ENCODE data around the gene TXNDC12.
"Not testable (repeated sequence)": the region's sequence is repeated elsewhere in the genome, so short reads cannot be mapped to it uniquely, and the experiment has no call there.

The TXNDC12 gene

GRCh38 chr1:52033190-52034049, 21.6 kb downstream of the TXNDC12 start, which contains the start of gene KTI12:
TSS of gene KTI12 (minus strand) at chr1:52033810. CDS start at chr1:52033761, 49 bp downstream.
- TF ChIP-seq CTCF (IDR thresholded peaks at IDR 0.05; ENCODE audit: control insufficient read depth, insufficient read depth, low read depth, low read length, missing control alignments) = no peak
- peak within 1 kb of the TSS; percentile 79 for H3K4me3 ChIP-seq (ENCODE audit: control insufficient read depth, low read depth, low read length)
- peak; percentile 58 for DNase-seq (ENCODE audit: low read depth)

GRCh38 chr1:52032785-52033131, 22.2 kb downstream of the TXNDC12 start:
- TF ChIP-seq CTCF (IDR thresholded peaks at IDR 0.05; ENCODE audit: control insufficient read depth, insufficient read depth, low read depth, low read length, missing control alignments) = no peak
- peak overlapping the region; percentile 79 for H3K4me3 ChIP-seq (ENCODE audit: control insufficient read depth, low read depth, low read length)
- DNase-seq (ENCODE audit: low read depth) = no peak

DNA sequence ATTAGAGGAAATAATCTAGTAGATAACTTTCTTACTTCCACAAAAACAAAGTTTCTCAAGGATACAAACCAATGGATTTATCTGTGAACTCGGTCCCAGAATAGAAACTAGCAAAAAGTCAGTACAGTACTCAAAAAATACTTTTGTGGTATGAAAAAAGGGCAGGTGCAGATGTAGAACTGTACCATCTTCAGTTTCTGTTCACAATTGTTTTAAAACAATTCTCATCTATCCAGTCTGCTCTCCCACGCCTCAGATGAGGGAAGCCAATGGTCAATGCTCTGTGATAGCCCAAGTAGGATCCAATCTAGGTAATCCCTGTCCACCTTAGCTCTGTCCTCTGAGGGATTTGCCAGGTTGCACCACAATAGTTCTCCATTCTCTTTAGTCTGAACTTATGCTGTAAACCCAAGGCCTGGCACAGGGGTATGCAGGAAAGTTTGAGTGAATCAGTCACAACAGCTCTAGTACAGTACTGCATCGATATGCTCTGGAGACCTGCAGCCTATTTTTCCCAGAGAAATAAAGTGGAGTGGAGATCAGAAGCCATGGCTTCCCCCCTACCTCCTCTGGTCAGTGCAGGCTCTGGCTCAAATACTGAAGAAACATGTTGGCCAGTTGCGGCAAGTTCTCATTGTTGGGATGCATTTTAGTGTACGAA, 22.7 kb downstream of the TXNDC12 start:
- no peak for DNase-seq (ENCODE audit: low read depth)

GRCh38 chr1:52028839-52029238, 26.2 kb downstream of the TXNDC12 start:
- not testable (repeated sequence) for DNase-seq (ENCODE audit: low read depth); H3K4me3 ChIP-seq (ENCODE audit: control insufficient read depth, low read depth, low read length)

More for the DNA sequence above, 22.7 kb downstream of the TXNDC12 start:
- TF ChIP-seq CTCF (IDR thresholded peaks at IDR 0.05; ENCODE audit: control insufficient read depth, insufficient read depth, low read depth, low read length, missing control alignments) = no peak
- peak overlapping the region; percentile 79 for H3K4me3 ChIP-seq (ENCODE audit: control insufficient read depth, low read depth, low read length)

DNA sequence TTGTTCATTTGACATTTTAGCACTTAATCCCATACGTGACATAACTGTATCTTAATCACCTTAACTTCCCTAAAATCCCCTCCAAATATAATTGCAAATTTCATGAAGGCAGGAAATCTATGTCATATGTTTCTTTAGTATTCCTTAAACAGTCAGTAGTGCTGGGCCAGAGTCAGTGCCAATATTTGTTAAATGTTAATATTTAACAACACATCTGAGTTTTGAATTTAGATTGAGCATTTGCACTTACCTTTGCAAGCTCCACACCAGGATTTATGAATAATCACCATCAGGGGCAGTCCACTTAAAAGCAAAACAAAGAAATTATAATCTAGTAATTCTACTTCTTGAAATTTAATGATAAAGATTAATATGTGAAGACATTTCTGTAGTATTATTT, 26.7 kb downstream of the TXNDC12 start:
- no peak for DNase-seq (ENCODE audit: low read depth)
- TF ChIP-seq CTCF (IDR thresholded peaks at IDR 0.05; ENCODE audit: control insufficient read depth, insufficient read depth, low read depth, low read length, missing control alignments) = no peak

GRCh38 chr1:52026278-52026677, 28.7 kb downstream of the TXNDC12 start:
- H3K4me3 ChIP-seq (ENCODE audit: control insufficient read depth, low read depth, low read length) = no peak overlapping the region
- no peak for DNase-seq (ENCODE audit: low read depth)
- no peak for TF ChIP-seq CTCF (IDR thresholded peaks at IDR 0.05; ENCODE audit: control insufficient read depth, insufficient read depth, low read depth, low read length, missing control alignments)

More for the DNA sequence above, 26.7 kb downstream of the TXNDC12 start:
- no peak overlapping the region for H3K4me3 ChIP-seq (ENCODE audit: control insufficient read depth, low read depth, low read length)

DNA sequence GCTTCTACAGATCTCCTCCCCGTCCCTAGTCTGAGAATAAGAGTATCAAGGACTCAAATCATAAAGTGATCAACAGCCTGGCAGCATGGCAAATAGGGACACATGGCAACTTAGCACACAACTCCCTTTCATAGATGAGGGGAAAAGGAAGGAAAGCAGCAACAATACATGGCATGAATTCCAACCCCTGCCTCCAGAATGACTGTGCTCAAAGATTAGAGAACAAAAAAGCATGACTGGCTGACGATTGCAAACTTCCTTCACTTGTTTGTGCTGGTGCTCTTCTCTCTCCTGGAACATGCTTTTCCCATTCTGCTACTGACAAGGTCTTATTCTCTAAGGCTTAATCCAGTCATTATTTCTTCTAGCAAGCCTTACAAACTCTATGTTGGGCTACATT, 32.9 kb downstream of the TXNDC12 start:
- TF ChIP-seq CTCF (IDR thresholded peaks at IDR 0.05; ENCODE audit: control insufficient read depth, insufficient read depth, low read depth, low read length, missing control alignments) = no peak
- DNase-seq (ENCODE audit: low read depth) = no peak
- no peak overlapping the region for H3K4me3 ChIP-seq (ENCODE audit: control insufficient read depth, low read depth, low read length)

All from AG09309 (cell line).